ENCODE data around the gene NAB2.

GRCh38 chr12:57079821-57080220 is 9.1 kb upstream of the NAB2 start:
- TF ChIP-seq CTCF (IDR thresholded peaks at IDR 0.05; ENCODE audit: low read depth, low read length, missing input control) = no peak
- TF ChIP-seq RXRA (IDR thresholded peaks at IDR 0.05) = no peak
- TF ChIP-seq SP1 (IDR thresholded peaks at IDR 0.05) = no peak
- no peak for TF ChIP-seq FOXA1 (IDR thresholded peaks at IDR 0.05)
- no peak for TF ChIP-seq JUND (IDR thresholded peaks at IDR 0.05)
- TF ChIP-seq REST (IDR thresholded peaks at IDR 0.05) = no peak
- TF ChIP-seq MAX (IDR thresholded peaks at IDR 0.05) = no peak
- no peak for TF ChIP-seq GABPA (IDR thresholded peaks at IDR 0.05 in 1 of 2, conservative IDR thresholded peaks at IDR 0.05 in 1 of 2)
- no peak for TF ChIP-seq NR2F2 (IDR thresholded peaks at IDR 0.05)
- no peak for TF ChIP-seq ZBTB33 (IDR thresholded peaks at IDR 0.05)
- no peak for TF ChIP-seq ATF3 (IDR thresholded peaks at IDR 0.05)
- no peak for TF ChIP-seq EGR1 (IDR thresholded peaks at IDR 0.05; ENCODE audit: low read depth in 2 of 2)
- no peak for TF ChIP-seq RAD21 (IDR thresholded peaks at IDR 0.05)

All from liver (tissue), 3 donors.